ENCODE results near the gene ANGEL2.

Gene ANGEL2

DNA sequence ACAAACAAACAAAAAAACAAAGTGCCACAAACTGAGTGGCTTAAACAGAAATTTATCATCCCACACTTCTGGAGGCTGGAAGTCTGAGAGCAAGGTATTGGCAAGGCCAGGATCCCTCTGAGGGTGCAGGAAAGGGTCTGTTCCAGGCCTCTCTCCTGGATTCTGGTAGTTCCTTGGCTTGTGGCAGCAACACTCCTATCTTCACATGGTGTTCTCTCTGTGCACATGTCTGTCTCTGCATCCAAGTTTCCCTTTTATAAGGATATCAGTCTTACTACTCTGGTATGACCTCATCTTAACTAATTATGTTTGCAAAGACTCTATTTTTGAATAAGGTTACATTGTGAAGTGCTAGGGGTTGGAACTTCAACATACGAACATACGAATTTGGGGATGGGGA, 70.6 kb downstream of the ANGEL2 start:
- H3K4me3 ChIP-seq (ENCODE audit: low read depth, low read length): no peak overlapping the region
- DNase-seq (ENCODE audit: low read depth): no peak
- TF ChIP-seq, protein P1, sequence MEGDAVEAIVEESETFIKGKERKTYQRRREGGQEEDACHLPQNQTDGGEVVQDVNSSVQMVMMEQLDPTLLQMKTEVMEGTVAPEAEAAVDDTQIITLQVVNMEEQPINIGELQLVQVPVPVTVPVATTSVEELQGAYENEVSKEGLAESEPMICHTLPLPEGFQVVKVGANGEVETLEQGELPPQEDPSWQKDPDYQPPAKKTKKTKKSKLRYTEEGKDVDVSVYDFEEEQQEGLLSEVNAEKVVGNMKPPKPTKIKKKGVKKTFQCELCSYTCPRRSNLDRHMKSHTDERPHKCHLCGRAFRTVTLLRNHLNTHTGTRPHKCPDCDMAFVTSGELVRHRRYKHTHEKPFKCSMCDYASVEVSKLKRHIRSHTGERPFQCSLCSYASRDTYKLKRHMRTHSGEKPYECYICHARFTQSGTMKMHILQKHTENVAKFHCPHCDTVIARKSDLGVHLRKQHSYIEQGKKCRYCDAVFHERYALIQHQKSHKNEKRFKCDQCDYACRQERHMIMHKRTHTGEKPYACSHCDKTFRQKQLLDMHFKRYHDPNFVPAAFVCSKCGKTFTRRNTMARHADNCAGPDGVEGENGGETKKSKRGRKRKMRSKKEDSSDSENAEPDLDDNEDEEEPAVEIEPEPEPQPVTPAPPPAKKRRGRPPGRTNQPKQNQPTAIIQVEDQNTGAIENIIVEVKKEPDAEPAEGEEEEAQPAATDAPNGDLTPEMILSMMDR (conservative IDR thresholded peaks at IDR 0.05; ENCODE audit: low read depth, low read length): no peak

DNA sequence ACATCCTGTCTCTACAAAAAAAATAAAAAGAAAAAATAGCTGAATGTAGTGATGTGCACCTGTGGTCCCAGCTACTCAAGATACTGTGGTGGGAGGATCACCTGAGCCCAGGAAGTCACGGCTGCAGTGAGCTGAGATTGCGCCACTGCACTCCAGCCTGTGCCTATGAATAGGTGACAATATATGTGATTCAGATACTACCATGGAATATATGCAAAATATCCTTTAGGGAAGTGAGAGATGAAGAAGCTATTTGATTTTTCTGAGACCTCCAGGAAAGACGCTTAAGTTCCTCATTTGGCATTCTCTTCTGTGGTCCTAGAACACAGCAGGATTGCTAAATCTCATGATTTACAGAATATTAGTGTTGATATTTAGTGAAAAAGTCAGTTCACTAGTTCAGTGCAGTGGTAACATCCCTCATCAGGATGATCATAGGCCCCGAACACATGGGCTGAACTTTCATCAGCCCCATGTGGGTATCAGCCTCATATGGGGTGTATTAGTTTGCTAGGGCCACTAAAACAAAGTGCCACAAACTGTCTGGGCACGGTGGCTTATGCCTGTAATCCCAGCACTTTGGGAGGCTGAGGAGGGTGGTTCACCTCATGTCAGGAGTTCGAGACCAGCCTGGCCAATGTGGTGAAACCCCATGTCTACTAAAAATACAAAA, 71.3 kb downstream of the ANGEL2 start:
- no peak for DNase-seq (ENCODE audit: low read depth)
- no peak overlapping the region for H3K4me3 ChIP-seq (ENCODE audit: low read depth, low read length)
- TF ChIP-seq, protein P1 (conservative IDR thresholded peaks at IDR 0.05; ENCODE audit: low read depth, low read length): no peak

DNA sequence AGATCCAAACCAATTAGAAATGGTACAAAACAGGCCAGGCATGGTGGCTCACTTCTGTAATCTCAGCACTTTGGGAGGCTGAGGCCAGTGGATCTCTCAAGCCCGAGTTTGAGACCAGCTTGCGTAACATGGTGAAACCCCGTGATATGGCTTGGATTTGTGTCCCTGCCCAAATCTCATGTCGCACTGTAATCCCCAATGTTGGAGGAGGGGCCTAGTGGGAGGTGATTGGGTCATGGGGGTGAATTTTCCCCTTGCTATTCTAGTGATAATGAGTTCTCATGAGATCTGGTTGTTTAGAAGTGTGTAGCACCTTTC, 72.3 kb downstream of the ANGEL2 start:
- TF ChIP-seq, protein P1 (conservative IDR thresholded peaks at IDR 0.05; ENCODE audit: low read depth, low read length): no peak
- no peak overlapping the region for H3K4me3 ChIP-seq (ENCODE audit: low read depth, low read length)
- DNase-seq (ENCODE audit: low read depth): no peak

DNA sequence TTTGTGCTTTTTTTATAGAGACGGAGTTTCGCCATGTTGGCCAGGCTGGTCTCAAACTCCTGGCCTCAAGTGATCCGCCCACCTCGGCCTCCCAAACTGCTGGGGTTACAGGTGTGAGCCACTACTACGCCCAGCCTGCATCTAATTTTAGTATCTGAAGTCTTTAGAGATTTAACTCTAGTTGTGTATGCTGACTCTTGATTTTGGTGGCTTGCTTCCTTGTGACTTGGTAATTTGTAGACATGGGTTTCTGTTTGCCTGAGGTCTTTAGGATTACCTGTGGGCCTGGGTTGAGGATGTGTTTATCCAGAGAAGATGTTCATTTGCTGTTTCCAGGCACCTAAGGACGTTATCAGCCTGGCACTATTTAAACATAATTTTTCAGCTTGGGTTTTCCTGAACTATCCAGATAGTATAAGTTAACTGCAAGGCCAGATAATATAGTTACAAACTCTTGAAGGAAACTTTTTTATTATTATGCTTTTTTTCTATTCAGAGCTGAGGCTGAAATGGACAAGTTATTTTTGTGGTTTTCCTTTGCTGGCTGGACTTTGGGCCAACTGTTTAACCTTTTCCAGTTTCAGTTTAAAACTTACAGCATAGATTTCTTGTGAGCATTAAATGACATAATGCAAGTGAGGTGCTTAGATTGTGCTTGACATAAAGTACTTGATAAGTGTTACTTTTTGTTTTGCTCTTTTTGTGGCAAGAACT, 72.8 kb downstream of the ANGEL2 start:
- TF ChIP-seq, protein P1 (conservative IDR thresholded peaks at IDR 0.05; ENCODE audit: low read depth, low read length): no peak
- H3K4me3 ChIP-seq (ENCODE audit: low read depth, low read length): no peak overlapping the region
- DNase-seq (ENCODE audit: low read depth): peak; percentile 33

Data from choroid plexus epithelial cell (primary cell).